Activated CD4-positive, alpha-beta memory T cell treated with anti-CD3 and anti-CD28 coated beads for 36 hours (primary cell): ENCODE data around the gene CENPS. TPM values are rescaled to one million over a fixed set of nuclear protein-coding genes. Genes with fewer than 3 reads are reported as not detected.

Experiments used
- CTCF ChIA-PET: fragments of 350-600 bp; sonication (Branson Sonifier 250); formaldehyde crosslinking; loops from one replicate; lab custom pipeline; 2021; ENCODE audit warnings: antibody characterized with exemption, inconsistent platforms; lab: Charles Lee
- POLR2A ChIA-PET: fragments of 350-600 bp; sonication (Branson Sonifier 250); formaldehyde crosslinking; loops from one replicate; lab custom pipeline; 2021; ENCODE audit warnings: antibody characterized with exemption; lab: Charles Lee
- DNase-seq: peaks from one replicate; pipeline ENCODE4 v3.0.0-alpha.2; 2020
- H3K27ac Mint-ChIP-seq: one replicate; pipeline ENCODE4 v1.8.0; 2021; ENCODE audit warnings: mixed read lengths
- H3K27me3 Mint-ChIP-seq: one replicate; pipeline ENCODE4 v1.8.0; 2021; ENCODE audit warnings: mixed read lengths
- H3K36me3 Mint-ChIP-seq: one replicate; pipeline ENCODE4 v1.8.0; 2021; ENCODE audit warnings: mixed read lengths
- H3K4me1 Mint-ChIP-seq: one replicate; pipeline ENCODE4 v1.8.0; 2021; ENCODE audit warnings: low read depth, mixed read lengths
- H3K4me3 Mint-ChIP-seq: one replicate; pipeline ENCODE4 v1.8.0; 2021; ENCODE audit warnings: mild to moderate bottlenecking, mixed read lengths
- H3K9me3 Mint-ChIP-seq: one replicate; pipeline ENCODE4 v1.8.0; 2021; ENCODE audit warnings: mixed read lengths
- intact Hi-C: fragments of 100-400 bp; cut with micrococcal nuclease; formaldehyde crosslinking; loops from one replicate; pipeline ENCODE4 v1.15.1; 2023
- total RNA-seq, 2 experiments: library from RNA; stranded (reverse); gene quantifications; one replicate each; pipeline ENCODE4 v1.2.3, GENCODE V29; 2021

Gene CENPS
- 10 to 100 TPM; 20.0 to 22.7 TPM for total RNA-seq

DNA sequence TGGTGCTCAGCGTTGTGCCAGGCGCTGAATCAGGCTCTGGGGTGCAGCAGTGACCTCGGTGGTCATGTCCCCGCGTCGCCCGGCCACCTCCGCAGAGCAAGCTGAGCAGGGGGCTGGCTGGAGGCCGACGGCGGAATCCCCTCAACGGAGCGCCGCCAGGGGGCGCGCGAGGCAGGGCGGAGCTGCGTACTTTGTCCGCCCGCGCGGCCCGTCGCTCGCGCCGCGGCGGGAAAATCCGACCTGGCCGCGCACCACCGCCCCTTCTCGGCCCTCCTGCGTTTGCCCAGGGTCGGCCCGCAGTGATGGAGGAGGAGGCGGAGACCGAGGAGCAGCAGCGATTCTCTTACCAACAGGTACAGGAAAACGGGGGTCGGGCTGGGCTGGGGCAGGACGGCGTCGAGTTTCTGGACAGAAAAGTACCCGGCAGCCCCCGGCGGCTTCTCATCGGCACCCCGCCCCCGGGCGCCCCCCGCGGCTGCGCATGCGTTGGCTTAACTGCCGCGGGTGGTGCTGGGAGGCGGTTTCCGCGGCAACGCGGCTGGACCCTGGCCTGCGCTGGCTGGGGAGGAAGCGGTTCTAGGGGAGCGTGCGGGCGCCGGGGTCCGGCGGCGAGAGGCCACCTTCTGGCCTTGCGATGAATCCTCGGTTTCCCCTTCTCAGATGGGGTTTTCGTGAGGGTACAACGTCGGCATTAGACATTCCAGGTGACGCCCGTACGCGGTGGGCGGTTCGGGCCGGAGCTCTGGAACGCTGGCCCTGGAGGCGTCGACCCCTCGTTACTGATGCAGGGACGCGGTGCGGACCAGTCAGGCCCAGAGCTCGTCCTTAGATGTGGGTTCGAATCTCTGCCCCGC lies at the start of gene CENPS:
Gene CENPS, plus strand, starts transcription at position 218 of the 854 bp plus-strand sequence. Its CDS starts 85 bp downstream, at position 303.
- intact Hi-C loops: loop anchor here (1.0 to 2.0 kb wide), 3 partner anchors 42 to 398 kb away; partner anchors contain the start of genes DFFA and UBE4B
- Mint-ChIP-seq H3K27me3 (no peaks in the 10 kb centered on the region), H3K4me3 (peak within 1 kb of the TSS; percentile 89), H3K4me1 (peaks cover 20% of the 10 kb centered on the region), H3K9me3 (no peaks in the 10 kb centered on the region), H3K36me3 (no peaks in the 10 kb centered on the region), H3K27ac (peak within 1 kb of the TSS; percentile 87)
- peak; percentile 87 for DNase-seq
- POLR2A ChIA-PET: interaction anchor here (0.5 to 1.6 kb wide), 9 partner anchors 30 to 221 kb away, joined by 3 to 6 read pairs (median 3); partner anchors contain the start of genes KIF1B and PGD
- CTCF ChIA-PET: interaction anchor here (0.5 to 3.4 kb wide), 23 partner anchors 10 to 1153 kb away, joined by 3 to 106 read pairs (median 3); partner anchors contain the start of genes KIF1B, LZIC, NMNAT1 and PGD

- Mint-ChIP-seq H3K36me3 (peaks cover 2% of the 10 kb centered on the region), H3K27ac (no peak overlapping the region), H3K4me3 (no peak overlapping the region), H3K4me1 (no peaks in the 10 kb centered on the region), H3K9me3 (no peaks in the 10 kb centered on the region), H3K27me3 (no peaks in the 10 kb centered on the region)
- POLR2A ChIA-PET: no interaction called here
- CTCF ChIA-PET: interaction anchor here (1.0 to 1.1 kb wide), 2 partner anchors 30 to 170 kb away, joined by 3 read pairs; partner anchors contain the start of gene KIF1B
- intact Hi-C loops: no loop called here
- no peak for DNase-seq
Measured at GRCh38 chr1:10380594-10381275, 49.5 kb upstream of the CENPS start.

- intact Hi-C loops: no loop called here
- Mint-ChIP-seq H3K4me3 (no peak overlapping the region), H3K4me1 (peaks cover 3% of the 10 kb centered on the region), H3K9me3 (no peaks in the 10 kb centered on the region), H3K27ac (no peak overlapping the region), H3K27me3 (no peaks in the 10 kb centered on the region), H3K36me3 (peaks cover 2% of the 10 kb centered on the region)
- POLR2A ChIA-PET: no interaction called here
- CTCF ChIA-PET: no interaction called here
- DNase-seq: no peak
Measured at GRCh38 chr1:10383630-10384029, 46.6 kb upstream of the CENPS start.

DNA sequence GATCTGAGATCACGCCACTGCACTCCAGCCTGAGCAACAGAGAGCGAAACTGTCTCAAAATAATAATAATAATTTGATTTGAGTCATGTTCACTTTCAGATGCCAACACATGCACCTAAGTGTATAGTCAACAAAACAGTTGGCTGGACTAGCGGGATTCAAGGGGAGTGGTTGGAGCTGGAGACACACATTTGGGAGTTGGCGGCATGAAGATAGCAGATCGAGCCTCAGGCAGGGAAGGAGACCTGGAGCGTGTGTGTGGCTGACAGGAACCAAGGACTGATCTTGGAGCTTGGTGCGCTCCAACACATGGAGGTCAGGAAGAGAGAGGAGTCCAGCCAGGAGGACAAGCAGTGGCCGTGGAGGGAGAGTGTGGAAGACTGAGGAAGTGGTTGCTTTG lies 46.0 kb upstream of the CENPS start:
- CTCF ChIA-PET: no interaction called here
- Mint-ChIP-seq H3K4me3 (no peak overlapping the region), H3K27me3 (no peaks in the 10 kb centered on the region), H3K36me3 (no peaks in the 10 kb centered on the region), H3K4me1 (peaks cover 3% of the 10 kb centered on the region), H3K9me3 (no peaks in the 10 kb centered on the region), H3K27ac (no peak overlapping the region)
- intact Hi-C loops: no loop called here
- POLR2A ChIA-PET: no interaction called here
- no peak for DNase-seq

DNA sequence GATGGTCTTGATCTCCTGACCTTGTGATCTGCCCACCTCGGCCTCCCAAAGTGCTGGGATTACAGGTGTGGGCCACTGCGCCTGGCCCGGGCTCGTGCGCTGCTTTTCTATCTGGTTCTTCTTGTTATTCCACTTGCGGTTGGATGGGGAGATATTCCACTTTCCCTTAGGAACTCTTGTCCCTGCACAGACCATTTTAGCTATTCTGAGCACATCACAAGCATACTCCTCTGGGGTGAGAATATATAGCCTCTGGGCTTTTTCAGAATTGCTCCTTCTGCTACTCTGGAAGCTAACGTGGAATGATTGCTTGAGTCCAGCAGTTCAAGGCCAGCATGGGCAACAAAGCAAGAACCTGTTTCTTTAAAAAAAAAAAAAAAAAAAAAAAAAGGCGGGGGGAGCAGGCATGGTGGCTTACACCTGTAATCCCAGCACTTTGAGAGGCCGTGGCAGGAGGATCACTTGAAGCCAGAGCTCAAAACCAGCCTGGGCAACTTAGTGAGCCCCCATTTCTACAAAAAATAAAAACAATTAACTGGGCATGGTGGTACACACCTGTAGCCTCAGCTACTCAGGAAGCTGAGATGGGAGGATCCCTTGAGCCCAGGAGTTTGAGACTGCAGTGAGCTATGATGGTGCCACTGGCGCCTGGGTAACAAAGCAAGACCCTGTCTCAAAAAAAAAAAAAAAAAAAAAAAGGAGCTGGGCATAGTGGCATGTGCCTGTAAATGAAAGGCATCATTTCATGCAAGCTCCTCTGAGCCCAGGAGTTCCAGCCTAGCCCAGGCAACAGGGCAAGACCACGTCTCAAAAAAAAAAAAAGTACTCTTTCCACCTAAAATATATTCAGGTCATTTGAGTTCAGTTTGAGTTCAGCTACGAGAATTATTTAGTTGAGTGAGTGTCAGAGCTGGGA lies 43.2 kb upstream of the CENPS start:
- DNase-seq: no peak
- H3K36me3 Mint-ChIP-seq: no peaks in the 10 kb centered on the region
- H3K4me3 Mint-ChIP-seq: no peak overlapping the region
- intact Hi-C loops: no loop called here
- POLR2A ChIA-PET: no interaction called here
- no peaks in the 10 kb centered on the region for H3K9me3 Mint-ChIP-seq
- H3K27ac Mint-ChIP-seq: no peak overlapping the region
- peaks cover 3% of the 10 kb centered on the region for H3K4me1 Mint-ChIP-seq
- H3K27me3 Mint-ChIP-seq: no peaks in the 10 kb centered on the region
- CTCF ChIA-PET: interaction anchor here (1.8 kb wide), 1 partner anchor 12 kb away, joined by 5 read pairs; the partner anchor contains the start of gene PGD

GRCh38 chr1:10387677-10388386 lies 42.4 kb upstream of the CENPS start:
- CTCF ChIA-PET: interaction anchor here (1.8 kb wide), 1 partner anchor 12 kb away, joined by 5 read pairs; the partner anchor contains the start of gene PGD
- no peaks in the 10 kb centered on the region for H3K36me3 Mint-ChIP-seq
- POLR2A ChIA-PET: no interaction called here
- intact Hi-C loops: no loop called here
- no peak for DNase-seq
- H3K27ac Mint-ChIP-seq: no peak overlapping the region
- H3K4me1 Mint-ChIP-seq: peaks cover 3% of the 10 kb centered on the region
- H3K27me3 Mint-ChIP-seq: no peaks in the 10 kb centered on the region
- no peaks in the 10 kb centered on the region for H3K9me3 Mint-ChIP-seq
- H3K4me3 Mint-ChIP-seq: no peak overlapping the region

DNA sequence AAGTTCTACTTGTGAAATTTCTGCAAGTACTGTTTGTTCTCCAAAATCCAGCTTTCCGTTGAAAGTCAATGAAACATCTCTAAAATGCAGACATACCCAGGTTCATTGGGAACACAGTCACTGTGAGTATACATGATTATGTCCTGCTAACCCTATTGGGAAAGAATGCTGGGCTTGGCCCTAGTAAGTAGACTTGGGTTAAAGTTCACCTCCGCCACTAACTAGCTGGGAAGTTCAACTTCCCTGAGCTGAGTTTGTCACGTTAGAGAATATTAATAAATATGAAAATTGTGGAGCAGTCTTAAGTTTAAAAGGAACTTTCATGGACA lies 41.9 kb upstream of the CENPS start:
- ChIA-PET POLR2A (no interaction called here), CTCF (interaction anchor here (1.8 kb wide), 1 partner anchor 11 kb away, joined by 5 read pairs; the partner anchor contains the start of gene PGD)
- H3K4me1 Mint-ChIP-seq: peaks cover 3% of the 10 kb centered on the region
- no peak for DNase-seq
- H3K4me3 Mint-ChIP-seq: no peak overlapping the region
- no peak overlapping the region for H3K27ac Mint-ChIP-seq
- intact Hi-C loops: no loop called here
- no peaks in the 10 kb centered on the region for H3K27me3 Mint-ChIP-seq
- H3K9me3 Mint-ChIP-seq: no peaks in the 10 kb centered on the region
- H3K36me3 Mint-ChIP-seq: no peaks in the 10 kb centered on the region

- ChIA-PET CTCF (no interaction called here), POLR2A (no interaction called here)
- no peak for DNase-seq
- peaks cover 3% of the 10 kb centered on the region for H3K4me1 Mint-ChIP-seq
- intact Hi-C loops: no loop called here
- no peaks in the 10 kb centered on the region for H3K36me3 Mint-ChIP-seq
- no peak overlapping the region for H3K4me3 Mint-ChIP-seq
- no peak overlapping the region for H3K27ac Mint-ChIP-seq
- peaks cover 2% of the 10 kb centered on the region for H3K9me3 Mint-ChIP-seq
- no peaks in the 10 kb centered on the region for H3K27me3 Mint-ChIP-seq
Measured at GRCh38 chr1:10389271-10389973, 40.8 kb upstream of the CENPS start.

DNA sequence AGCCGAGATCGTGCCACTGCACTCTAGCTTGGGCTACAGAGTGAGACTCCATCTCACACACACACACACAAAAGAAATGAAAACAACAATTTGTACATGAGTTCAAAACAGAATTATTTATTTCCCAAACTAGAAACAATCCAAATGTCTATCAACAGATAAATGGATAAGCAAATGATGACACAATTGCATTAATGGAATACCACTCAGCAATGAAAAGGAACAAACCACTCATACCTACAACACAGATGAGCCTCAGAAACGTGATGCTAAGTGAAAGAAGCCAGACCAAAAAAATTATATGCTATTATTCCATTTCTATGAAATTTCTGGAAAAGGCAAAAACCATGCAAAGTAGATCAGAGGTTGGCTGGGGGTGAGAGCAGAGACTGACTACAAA lies 33.4 kb upstream of the CENPS start:
- H3K9me3 Mint-ChIP-seq: peaks cover 2% of the 10 kb centered on the region
- POLR2A ChIA-PET: no interaction called here
- H3K27me3 Mint-ChIP-seq: no peaks in the 10 kb centered on the region
- CTCF ChIA-PET: no interaction called here
- intact Hi-C loops: no loop called here
- H3K4me3 Mint-ChIP-seq: no peak overlapping the region
- no peak for DNase-seq
- H3K27ac Mint-ChIP-seq: no peak overlapping the region
- peaks cover 4% of the 10 kb centered on the region for H3K36me3 Mint-ChIP-seq
- H3K4me1 Mint-ChIP-seq: peaks cover 15% of the 10 kb centered on the region

DNA sequence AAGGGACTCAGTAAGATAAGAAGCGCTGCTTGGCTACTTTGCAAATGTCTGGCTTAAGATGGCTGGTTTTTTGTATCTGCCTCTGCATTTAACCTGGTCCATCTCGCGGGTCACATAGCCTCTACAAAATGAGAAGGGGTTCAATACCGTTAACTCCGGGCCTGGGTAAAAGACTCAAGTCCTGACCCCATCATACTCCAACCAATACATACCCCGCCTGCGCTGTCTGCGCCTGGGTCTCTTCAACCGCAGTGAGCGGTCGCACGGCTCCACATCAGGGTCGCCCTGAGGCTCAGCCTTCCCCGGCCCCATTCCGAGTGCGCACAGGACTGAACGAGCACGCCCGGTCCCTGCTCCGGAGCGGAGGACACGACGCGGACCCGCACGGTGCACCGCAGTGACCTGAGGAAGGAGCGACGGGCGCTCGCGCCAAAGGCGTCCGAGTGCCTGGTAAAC lies 31.9 kb upstream of the CENPS start:
- H3K9me3 Mint-ChIP-seq: peaks cover 2% of the 10 kb centered on the region
- no peak overlapping the region for H3K27ac Mint-ChIP-seq
- ChIA-PET CTCF (interaction anchor here (0.7 to 1.8 kb wide), 4 partner anchors 10 to 188 kb away, joined by 3 to 5 read pairs (median 4); partner anchors contain the start of genes CENPS and KIF1B), POLR2A (interaction anchor here (1.0 to 1.1 kb wide), 2 partner anchors 32 to 188 kb away, joined by 3 read pairs; partner anchors contain the start of genes CENPS and KIF1B)
- intact Hi-C loops: loop anchor here (1.0 to 2.0 kb wide), 3 partner anchors 30 to 366 kb away; partner anchors contain the start of genes PEX14 and UBE4B
- H3K36me3 Mint-ChIP-seq: peaks cover 10% of the 10 kb centered on the region
- H3K27me3 Mint-ChIP-seq: no peaks in the 10 kb centered on the region
- peaks cover 20% of the 10 kb centered on the region for H3K4me1 Mint-ChIP-seq
- H3K4me3 Mint-ChIP-seq: peak overlapping the region; percentile 88
- no peak for DNase-seq
